Tibial nerve (tissue), 3 donors: ENCODE results near the gene ADRA2C.

Source experiments
- CTCF ChIP-seq, 5 experiments: fragments of 200-600 bp in 3 of 5; fragments of 450-650 bp in 2 of 5; sonication (generic) in 3 of 5; IDR thresholded peaks; one replicate each; pipeline ENCODE4 v1.5.1; 2016 to 2019; ENCODE audit warnings: antibody characterized with exemption in 5 of 5, mild to moderate bottlenecking in 3 of 5, moderate library complexity in 2 of 5
- POLR2A ChIP-seq, 2 donors: fragments of 450-650 bp; IDR thresholded peaks; one replicate each; pipeline ENCODE4 v1.6.1; 2017; ENCODE audit warnings: antibody characterized with exemption in 2 of 2, mild to moderate bottlenecking in 2 of 2, moderate library complexity in 2 of 2

DNA sequence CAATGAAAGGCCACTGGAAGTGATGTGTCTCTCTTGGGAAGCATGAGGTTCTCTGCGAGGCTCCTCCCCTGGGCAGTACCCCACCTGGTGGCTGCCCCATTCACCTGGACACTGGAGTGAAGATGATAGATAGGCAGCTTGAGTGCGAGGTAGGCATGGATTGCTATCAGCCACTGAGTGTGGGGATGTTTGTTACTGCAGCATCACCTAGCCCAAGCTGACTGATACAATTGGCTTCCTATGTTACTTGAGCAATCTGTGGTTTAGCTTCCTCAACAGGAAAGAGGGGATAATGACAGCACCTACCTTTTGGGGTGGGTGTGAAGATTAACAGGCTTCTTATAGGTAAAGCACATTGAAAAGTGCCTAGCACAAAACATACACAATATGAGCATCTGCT, 30.8 kb downstream of the ADRA2C start:
- TF ChIP-seq CTCF (IDR thresholded peaks at IDR 0.05) (no peak), POLR2A (IDR thresholded peaks at IDR 0.05) (no peak)
